HCT116 (cell line): ENCODE data around the gene ACTN3.

Experiments used
- RAD21 ChIP-seq: IDR thresholded peaks from 2 replicates; pipeline ENCODE4 v1.6.1; 2012; ENCODE audit warnings: low read depth, mild to moderate bottlenecking
- TF ChIP-seq, protein P1 (sequence below), 3 experiments: fragments of 200-600 bp in 1 of 3; sonication (generic) in 1 of 3; IDR thresholded peaks in 2 of 3; conservative IDR thresholded peaks in 1 of 3; 2 replicates each; pipeline ENCODE4 v1.5.1; 2012 to 2017; ENCODE audit warnings: low read depth in 2 of 3, low read length in 2 of 3, antibody characterized with exemption in 1 of 3, borderline replicate concordance in 1 of 3, control low read depth in 1 of 3, mild to moderate bottlenecking in 1 of 3, mixed read lengths in 1 of 3, mixed run types in 1 of 3, moderate library complexity in 1 of 3; ENCODE audit not compliant: insufficient read depth in 1 of 3

DNA sequence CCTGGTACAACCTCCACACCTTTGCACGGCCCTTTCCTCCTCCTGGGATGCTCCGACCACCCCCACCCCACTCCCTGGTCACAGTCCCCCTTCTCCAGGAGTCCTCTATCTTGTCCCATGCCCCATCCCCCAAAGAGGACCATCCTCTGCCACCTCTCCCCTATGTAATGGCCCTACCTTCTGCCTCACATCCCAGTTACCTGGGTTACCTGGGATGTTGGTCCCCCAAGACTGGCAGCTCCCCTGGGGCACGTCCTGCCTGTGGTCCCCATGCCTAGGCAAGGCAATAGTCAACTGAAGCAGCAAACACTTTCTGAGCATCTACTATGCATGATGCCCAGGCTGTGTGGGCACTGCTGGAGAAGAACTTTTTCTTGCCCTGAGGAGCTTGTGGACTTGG lies 8.7 kb downstream of the ACTN3 start:
- TF ChIP-seq, protein P1, sequence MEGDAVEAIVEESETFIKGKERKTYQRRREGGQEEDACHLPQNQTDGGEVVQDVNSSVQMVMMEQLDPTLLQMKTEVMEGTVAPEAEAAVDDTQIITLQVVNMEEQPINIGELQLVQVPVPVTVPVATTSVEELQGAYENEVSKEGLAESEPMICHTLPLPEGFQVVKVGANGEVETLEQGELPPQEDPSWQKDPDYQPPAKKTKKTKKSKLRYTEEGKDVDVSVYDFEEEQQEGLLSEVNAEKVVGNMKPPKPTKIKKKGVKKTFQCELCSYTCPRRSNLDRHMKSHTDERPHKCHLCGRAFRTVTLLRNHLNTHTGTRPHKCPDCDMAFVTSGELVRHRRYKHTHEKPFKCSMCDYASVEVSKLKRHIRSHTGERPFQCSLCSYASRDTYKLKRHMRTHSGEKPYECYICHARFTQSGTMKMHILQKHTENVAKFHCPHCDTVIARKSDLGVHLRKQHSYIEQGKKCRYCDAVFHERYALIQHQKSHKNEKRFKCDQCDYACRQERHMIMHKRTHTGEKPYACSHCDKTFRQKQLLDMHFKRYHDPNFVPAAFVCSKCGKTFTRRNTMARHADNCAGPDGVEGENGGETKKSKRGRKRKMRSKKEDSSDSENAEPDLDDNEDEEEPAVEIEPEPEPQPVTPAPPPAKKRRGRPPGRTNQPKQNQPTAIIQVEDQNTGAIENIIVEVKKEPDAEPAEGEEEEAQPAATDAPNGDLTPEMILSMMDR (IDR thresholded peaks at IDR 0.05 in 2 of 3, conservative IDR thresholded peaks at IDR 0.05 in 1 of 3; ENCODE audit: borderline replicate concordance in 1 of 3, insufficient read depth in 1 of 3, low read depth in 2 of 3, low read length in 2 of 3), result no peak
- TF ChIP-seq RAD21, result no peak
